ENCODE data around the gene EYA2.
"Not testable (repeated sequence)": the region's sequence is repeated elsewhere in the genome, so short reads cannot be mapped to it uniquely, and the experiment has no call there.

EYA2 gene

DNA sequence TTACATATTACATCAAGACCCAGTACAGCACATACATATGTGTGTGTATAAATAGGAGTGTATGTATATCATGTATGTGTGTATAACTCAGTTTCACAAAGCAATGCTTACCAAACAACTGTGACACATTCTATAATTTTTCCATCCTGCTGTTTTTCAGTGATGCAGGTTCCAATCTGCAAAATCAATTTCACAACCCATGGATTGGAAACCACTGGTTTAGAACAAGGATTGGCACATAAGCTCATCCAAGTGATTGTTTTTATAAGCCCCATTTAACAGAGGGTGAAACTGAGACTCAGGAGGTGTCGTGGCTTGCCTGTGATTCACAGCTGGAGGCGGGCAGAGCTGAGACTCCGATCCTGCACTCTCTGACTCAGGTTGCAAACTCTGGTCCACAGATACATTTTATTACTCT is 303.6 kb downstream of the EYA2 start:
- DNase-seq (ENCODE audit: low read depth in 4 of 4, low spot score in 1 of 4): peak in 3 of 4 experiments; percentile 9 to 37 (median 32)

GRCh38 chr20:47198996-47199552 is 304.4 kb downstream of the EYA2 start:
- DNase-seq (ENCODE audit: low read depth in 4 of 4, low spot score in 1 of 4): no peak

DNA sequence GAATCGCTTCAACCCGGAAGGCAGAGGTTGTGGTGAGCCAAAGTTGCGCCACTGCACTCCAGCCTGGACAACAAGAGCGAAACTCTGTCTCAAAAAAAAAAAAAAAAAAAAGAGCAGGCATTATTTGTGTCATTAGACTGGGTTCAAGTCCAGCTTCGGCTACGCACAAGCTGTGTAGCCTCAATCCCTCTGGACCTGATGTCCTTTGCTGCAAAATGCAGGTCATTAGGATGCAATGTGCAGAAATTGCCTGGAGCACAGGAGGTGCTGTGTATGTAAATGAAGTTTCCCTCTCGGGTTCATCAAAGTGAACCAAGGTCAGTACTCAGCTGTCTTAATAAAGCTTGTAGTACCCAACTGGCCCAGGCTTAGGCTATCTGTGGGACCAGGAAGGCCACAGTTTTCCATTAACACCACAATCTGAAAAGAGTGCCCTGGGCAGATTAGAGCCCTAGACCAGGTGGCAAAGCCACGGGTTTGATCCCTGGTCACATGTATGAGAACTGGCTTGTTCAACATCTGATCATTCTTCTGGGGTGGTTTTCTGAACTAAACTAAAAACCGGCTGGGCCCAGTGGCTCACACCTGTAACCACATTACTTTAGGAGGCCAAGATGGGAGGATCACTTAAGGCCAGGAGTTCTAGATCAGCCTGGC is 306.6 kb downstream of the EYA2 start:
- no peak for DNase-seq (ENCODE audit: low read depth in 4 of 4, low spot score in 1 of 4)

GRCh38 chr20:47202733-47203667 is 308.4 kb downstream of the EYA2 start:
- DNase-seq (ENCODE audit: low read depth in 4 of 4, low spot score in 1 of 4): no peak

GRCh38 chr20:47204008-47204849 is 309.6 kb downstream of the EYA2 start:
- DNase-seq (ENCODE audit: low read depth in 4 of 4, low spot score in 1 of 4): no peak

DNA sequence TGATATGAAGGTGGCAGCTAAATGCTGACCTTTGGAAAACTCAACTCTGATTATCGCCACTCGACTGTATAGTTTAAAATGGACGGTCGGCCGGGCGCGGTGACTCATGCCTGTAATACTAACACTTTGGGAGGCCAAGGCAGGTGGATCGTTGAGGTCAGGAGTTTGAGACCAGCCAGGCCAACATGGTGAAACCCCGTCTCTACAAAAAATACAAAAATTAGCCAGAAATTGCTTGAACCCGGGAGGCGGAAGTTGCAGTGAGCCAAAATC is 310.1 kb downstream of the EYA2 start:
- DNase-seq (ENCODE audit: low read depth in 4 of 4, low spot score in 1 of 4): not testable (repeated sequence)

- peak in 1 of 4 experiments; percentile 7 for DNase-seq (ENCODE audit: low read depth in 4 of 4, low spot score in 1 of 4)
Observed at GRCh38 chr20:47205577-47206123, 311.0 kb downstream of the EYA2 start.

GRCh38 chr20:47206552-47206951 is 311.9 kb downstream of the EYA2 start:
- not testable (repeated sequence) for DNase-seq (ENCODE audit: low read depth in 4 of 4, low spot score in 1 of 4)

GRCh38 chr20:47206962-47207641 is 312.5 kb downstream of the EYA2 start:
- no peak for DNase-seq (ENCODE audit: low read depth in 4 of 4, low spot score in 1 of 4)

GRCh38 chr20:47208534-47209174 is 314.0 kb downstream of the EYA2 start:
- DNase-seq (ENCODE audit: low read depth in 4 of 4, low spot score in 1 of 4): no peak

GRCh38 chr20:47209982-47210381 is 315.3 kb downstream of the EYA2 start:
- DNase-seq (ENCODE audit: low read depth in 4 of 4, low spot score in 1 of 4): no peak

DNA sequence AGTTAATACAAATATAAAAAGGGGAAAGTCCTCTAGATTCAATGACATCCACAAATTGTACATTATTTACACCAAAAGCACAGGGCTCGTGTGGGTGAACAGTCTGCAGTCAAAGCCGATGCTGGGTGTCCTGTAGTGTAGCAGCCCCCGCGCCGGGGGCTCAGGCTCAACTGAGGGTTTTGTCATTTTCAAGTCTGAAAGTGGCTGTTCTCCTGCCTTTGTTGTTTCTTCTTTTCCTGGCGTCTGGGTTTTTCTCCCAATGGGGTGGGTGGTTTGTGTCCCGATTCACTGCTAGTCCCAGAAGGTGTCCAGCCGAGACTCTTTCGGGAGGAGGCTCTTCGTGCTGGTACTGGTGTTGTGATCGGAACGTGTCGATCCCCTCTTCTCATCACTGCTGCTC is 315.8 kb downstream of the EYA2 start:
- DNase-seq (ENCODE audit: low read depth in 4 of 4, low spot score in 1 of 4): no peak

DNA sequence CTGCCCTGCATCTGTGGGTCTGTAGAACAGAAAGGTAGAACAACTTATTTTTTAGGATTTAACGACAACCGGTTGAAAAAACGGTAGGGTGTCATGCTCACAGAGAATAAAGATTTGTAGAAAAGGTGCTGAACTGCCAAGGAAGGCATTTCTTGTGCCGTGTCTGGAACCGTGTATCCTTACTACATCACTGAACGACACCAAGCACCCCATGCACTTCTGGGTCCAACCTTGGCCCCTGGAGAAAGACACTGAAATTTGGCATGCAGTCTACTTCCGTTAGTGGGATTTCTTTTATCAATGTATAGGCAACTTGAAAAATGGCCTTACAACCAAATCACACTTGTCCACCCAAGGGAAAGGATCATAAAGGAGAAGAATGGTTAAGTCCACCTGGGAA is 316.4 kb downstream of the EYA2 start:
- DNase-seq (ENCODE audit: low read depth in 4 of 4, low spot score in 1 of 4): no peak

- DNase-seq (ENCODE audit: low read depth in 4 of 4, low spot score in 1 of 4): no peak
Observed at GRCh38 chr20:47212606-47213207, 318.1 kb downstream of the EYA2 start.

DNA sequence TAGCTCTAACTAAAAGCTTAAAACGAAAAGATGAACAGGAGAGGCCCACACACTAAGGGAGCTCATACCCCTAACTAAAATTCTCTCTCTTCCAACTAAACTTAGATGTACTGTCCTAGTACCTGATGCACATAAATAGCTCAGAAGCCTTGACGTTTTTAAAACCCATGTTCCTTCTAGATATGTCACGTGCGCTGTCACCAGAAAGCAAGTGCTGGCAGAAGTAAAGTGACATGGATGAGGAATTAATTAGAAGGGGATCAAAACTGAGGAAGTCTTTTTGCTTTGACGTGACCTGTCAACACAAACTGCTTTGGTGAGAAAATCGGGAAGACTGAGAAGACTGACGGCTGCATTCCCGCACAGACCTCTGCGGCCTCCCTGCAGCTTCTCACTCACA is 319.3 kb downstream of the EYA2 start:
- DNase-seq (ENCODE audit: low read depth in 4 of 4, low spot score in 1 of 4): no peak

DNA sequence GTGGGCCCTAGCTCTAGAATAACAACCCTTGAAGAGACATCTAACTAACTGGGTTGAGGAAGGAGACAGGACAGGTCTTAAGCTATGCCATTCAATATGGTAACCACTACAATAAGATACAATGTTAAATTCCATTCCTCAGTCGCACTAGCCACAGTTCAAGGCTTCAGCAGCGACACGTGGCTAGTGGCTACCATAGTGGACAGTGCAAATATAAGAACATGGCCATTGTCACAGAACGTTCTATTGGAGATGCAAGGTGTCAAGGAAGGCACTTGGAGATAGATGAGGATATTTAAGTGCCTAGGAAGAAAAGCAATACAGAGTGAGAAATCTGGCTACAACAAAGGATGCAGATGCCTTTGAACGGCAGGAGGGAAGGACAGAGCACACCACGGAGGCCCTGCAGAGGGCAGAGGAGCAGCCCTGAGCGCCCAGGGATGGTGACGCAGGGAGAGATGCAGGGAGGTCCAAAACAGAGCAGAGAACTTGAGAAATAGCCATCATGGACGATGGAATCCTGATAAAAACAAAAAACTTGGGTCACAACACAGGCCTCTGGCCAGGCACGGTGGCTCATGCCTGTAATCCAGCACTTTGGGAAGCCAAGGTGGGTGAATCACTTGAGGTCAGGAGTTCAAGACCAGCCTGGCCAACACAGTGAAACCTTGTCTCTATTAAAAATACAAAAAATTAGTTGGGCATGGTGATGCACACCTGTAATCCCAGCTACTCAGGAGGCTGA is 321.2 kb downstream of the EYA2 start:
- no peak for DNase-seq (ENCODE audit: low read depth in 4 of 4, low spot score in 1 of 4)

DNA sequence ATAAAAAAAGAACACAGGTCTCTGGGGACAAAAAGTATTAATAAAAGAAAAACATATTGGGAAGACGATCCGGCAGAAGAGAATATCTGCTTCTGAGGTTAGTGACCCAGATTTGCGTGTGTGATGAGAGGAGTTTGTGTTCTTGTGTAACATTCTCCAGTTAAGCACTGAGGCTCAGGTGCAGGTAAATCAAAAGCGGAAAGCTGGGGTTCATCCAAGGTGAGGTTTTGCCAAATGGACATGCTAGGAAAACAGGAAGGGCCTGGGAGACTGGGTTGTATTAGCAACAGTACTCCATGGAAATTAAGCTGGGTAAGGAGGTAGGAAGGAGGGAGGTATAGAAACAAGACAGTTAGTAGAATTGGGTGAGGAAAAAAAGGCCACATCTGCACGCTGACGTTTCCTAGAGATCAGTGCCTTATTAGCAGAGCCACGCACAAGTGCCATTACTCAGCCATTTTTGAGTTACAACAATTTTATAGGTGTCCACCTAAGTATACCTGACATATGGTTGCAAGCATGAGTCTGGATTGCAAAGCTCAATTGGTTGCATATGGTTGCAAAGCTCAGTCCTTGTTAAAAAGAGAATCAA is 322.3 kb downstream of the EYA2 start:
- DNase-seq (ENCODE audit: low read depth in 4 of 4, low spot score in 1 of 4): no peak

Measured in stimulated activated CD4-positive, alpha-beta T cell treated with anti-CD3 and anti-CD28 coated beads, Interleukin-1b, Interleukin-23, amount 100 ng/mL, for 24 hours (primary cell).